ENCODE results near the gene PDK3.

GRCh38 chrX:24574743-24575142 lies 109.7 kb downstream of the PDK3 start:
- TF ChIP-seq BHLHE40 (IDR thresholded peaks at IDR 0.05; ENCODE audit: borderline replicate concordance) (no peak), SUZ12 (IDR thresholded peaks at IDR 0.05) (no peak), FOXK2 (IDR thresholded peaks at IDR 0.05) (no peak), ELF4 (IDR thresholded peaks at IDR 0.05) (no peak)

All from HEK293T (cell line).